ENCODE results near the gene PRTG. TPM values are rescaled to one million over a fixed set of nuclear protein-coding genes. Genes with fewer than 3 reads are reported as not detected.
"Not testable (repeated sequence)": the region's sequence is repeated elsewhere in the genome, so short reads cannot be mapped to it uniquely, and the experiment has no call there.

PRTG gene
- total RNA-seq, 1 donor from 2014 or later: 4.4 TPM

- DNase-seq (ENCODE audit: low read depth): no peak
- no peak overlapping the region for H3K4me3 ChIP-seq (ENCODE audit: low read depth, low read length)
- TF ChIP-seq CTCF (conservative IDR thresholded peaks at IDR 0.05; ENCODE audit: low read depth, low read length): no peak
These were observed 42.1 kb downstream of the PRTG start for GRCh38 chr15:55700876-55701275.

- no peak for TF ChIP-seq CTCF (conservative IDR thresholded peaks at IDR 0.05; ENCODE audit: low read depth, low read length)
These were observed 44.3 kb downstream of the PRTG start for GRCh38 chr15:55698653-55699052.

GRCh38 chr15:55696221-55696620 is 46.7 kb downstream of the PRTG start:
- no peak overlapping the region for H3K4me3 ChIP-seq (ENCODE audit: low read depth, low read length)
- DNase-seq (ENCODE audit: low read depth): no peak

More at GRCh38 chr15:55698653-55699052, 44.3 kb downstream of the PRTG start:
- DNase-seq (ENCODE audit: low read depth): no peak
- no peak overlapping the region for H3K4me3 ChIP-seq (ENCODE audit: low read depth, low read length)

GRCh38 chr15:55695432-55695831 is 47.5 kb downstream of the PRTG start:
- DNase-seq (ENCODE audit: low read depth): no peak
- H3K4me3 ChIP-seq (ENCODE audit: low read depth, low read length): no peak overlapping the region
- no peak for TF ChIP-seq CTCF (conservative IDR thresholded peaks at IDR 0.05; ENCODE audit: low read depth, low read length)

More at GRCh38 chr15:55696221-55696620, 46.7 kb downstream of the PRTG start:
- TF ChIP-seq CTCF (conservative IDR thresholded peaks at IDR 0.05; ENCODE audit: low read depth, low read length): no peak

GRCh38 chr15:55694652-55695150 is 48.3 kb downstream of the PRTG start:
- DNase-seq (ENCODE audit: low read depth): no peak
- H3K4me3 ChIP-seq (ENCODE audit: low read depth, low read length): no peak overlapping the region
- TF ChIP-seq CTCF (conservative IDR thresholded peaks at IDR 0.05; ENCODE audit: low read depth, low read length): no peak

GRCh38 chr15:55693116-55693515 is 49.8 kb downstream of the PRTG start:
- DNase-seq (ENCODE audit: low read depth); H3K4me3 ChIP-seq (ENCODE audit: low read depth, low read length): not testable (repeated sequence)

GRCh38 chr15:55687792-55688191 is 55.2 kb downstream of the PRTG start:
- DNase-seq (ENCODE audit: low read depth): no peak
- no peak overlapping the region for H3K4me3 ChIP-seq (ENCODE audit: low read depth, low read length)
- no peak for TF ChIP-seq CTCF (conservative IDR thresholded peaks at IDR 0.05; ENCODE audit: low read depth, low read length)
